GM23248 (cell line): ENCODE measurements around the gene PAPOLA. TPM values are rescaled to one million over a fixed set of nuclear protein-coding genes. Genes with fewer than 3 reads are reported as not detected.

ENCODE experiments used
- DNase-seq: peaks from one replicate; pipeline ENCODE4 v3.0.0-alpha.2; 2015
- H2AFZ ChIP-seq: fragments of 200-600 bp; sonication (generic); 2 replicates; pipeline ENCODE4 v1.6.1; 2016; ENCODE audit warnings: antibody characterized with exemption
- H3F3A ChIP-seq: fragments of 200-600 bp; sonication (generic); 2 replicates; pipeline ENCODE4 v1.6.1; 2016; ENCODE audit warnings: mild to moderate bottlenecking, antibody characterized with exemption, mixed run types; ENCODE audit not compliant: insufficient read depth
- H3K27ac ChIP-seq: fragments of 200-600 bp; sonication (generic); 2 replicates; pipeline ENCODE4 v1.5.1; 2016; ENCODE audit warnings: mild to moderate bottlenecking
- H3K27me3 ChIP-seq: fragments of 200-600 bp; sonication (generic); replicated peaks from 2 replicates; pipeline ENCODE4 v1.6.1; 2016; ENCODE audit warnings: mild to moderate bottlenecking; ENCODE audit not compliant: insufficient read depth
- H3K36me3 ChIP-seq: fragments of 200-600 bp; sonication (generic); 2 replicates; pipeline ENCODE4 v1.6.1; 2016; ENCODE audit warnings: low read depth, mild to moderate bottlenecking
- H3K4me1 ChIP-seq: fragments of 200-600 bp; sonication (generic); 2 replicates; pipeline ENCODE4 v1.6.1; 2016; ENCODE audit warnings: mild to moderate bottlenecking; ENCODE audit not compliant: insufficient read depth
- H3K4me2 ChIP-seq: fragments of 200-600 bp; sonication (generic); one replicate; pipeline ENCODE4 v1.6.1; 2016; ENCODE audit warnings: mild to moderate bottlenecking; ENCODE audit not compliant: unreplicated experiment
- H3K4me3 ChIP-seq: fragments of 200-600 bp; sonication (generic); 2 replicates; pipeline ENCODE4 v1.5.1; 2016; ENCODE audit warnings: mild to moderate bottlenecking
- H3K79me2 ChIP-seq: fragments of 200-600 bp; sonication (generic); 2 replicates; pipeline ENCODE4 v1.6.1; 2016; ENCODE audit warnings: mild to moderate bottlenecking; ENCODE audit not compliant: insufficient read depth
- H3K9ac ChIP-seq: fragments of 200-600 bp; sonication (generic); 2 replicates; pipeline ENCODE4 v1.6.1; 2016; ENCODE audit warnings: mild to moderate bottlenecking
- H3K9me2 ChIP-seq: fragments of 200-600 bp; sonication (generic); 2 replicates; pipeline ENCODE4 v1.6.1; 2016; ENCODE audit warnings: mixed run types, mild to moderate bottlenecking, moderate library complexity; ENCODE audit not compliant: insufficient read depth
- H3K9me3 ChIP-seq: fragments of 200-600 bp; sonication (generic); one replicate; pipeline ENCODE4 v1.6.1; 2017; ENCODE audit warnings: low read depth
- H4K20me1 ChIP-seq: fragments of 200-600 bp; sonication (generic); 2 replicates; pipeline ENCODE4 v1.6.0; 2016; ENCODE audit not compliant: insufficient read depth
- EZH2 ChIP-seq: fragments of 200-600 bp; sonication (generic); IDR thresholded peaks from 2 replicates; pipeline ENCODE4 v1.6.1; 2018; ENCODE audit warnings: antibody characterized with exemption, mild to moderate bottlenecking; ENCODE audit not compliant: insufficient read depth, poor library complexity, severe bottlenecking
- EZH2phosphoT487 ChIP-seq: fragments of 200-600 bp; sonication (generic); IDR thresholded peaks from 2 replicates; pipeline ENCODE4 v1.6.1; 2018; ENCODE audit warnings: antibody characterized with exemption, moderate library complexity, mild to moderate bottlenecking, low read depth; ENCODE audit not compliant: insufficient read depth
- WGBS, 2 experiments: methylation state at CpG; one replicate each; pipeline ENCODE4 v1.1.6; 2015 to 2017; ENCODE audit warnings: low lambda C conversion rate in 2 of 2, low coverage in 1 of 2; ENCODE audit errors: missing lambda C conversion rate in 2 of 2; 5-methylcytosine and 5-hydroxymethylcytosine counted together
- in situ Hi-C: fragments of 300-500 bp; cut with MboI; formaldehyde crosslinking; loops from 2 replicates; pipeline ENCODE4 v1.15.0; 2020
- polyA plus RNA-seq: library from polyadenylated mRNA; unstranded; fragments of >200 nt; fragmentation: Nextera tagmentation; extraction: Ambion mirVana; gene quantifications from 2 replicates; pipeline ENCODE4 v1.2.1, GENCODE V29; 2016
- total RNA-seq: library from RNA; depleted of rRNA; stranded (reverse); fragments of >200 nt; shearing (Covaris generic); gene quantifications from 2 replicates; pipeline ENCODE4 v1.2.3, GENCODE V29; 2014

Gene PAPOLA
- total and polyA plus RNA-seq, 2 experiments from 2014 or later: 64.3 to 119 TPM

DNA sequence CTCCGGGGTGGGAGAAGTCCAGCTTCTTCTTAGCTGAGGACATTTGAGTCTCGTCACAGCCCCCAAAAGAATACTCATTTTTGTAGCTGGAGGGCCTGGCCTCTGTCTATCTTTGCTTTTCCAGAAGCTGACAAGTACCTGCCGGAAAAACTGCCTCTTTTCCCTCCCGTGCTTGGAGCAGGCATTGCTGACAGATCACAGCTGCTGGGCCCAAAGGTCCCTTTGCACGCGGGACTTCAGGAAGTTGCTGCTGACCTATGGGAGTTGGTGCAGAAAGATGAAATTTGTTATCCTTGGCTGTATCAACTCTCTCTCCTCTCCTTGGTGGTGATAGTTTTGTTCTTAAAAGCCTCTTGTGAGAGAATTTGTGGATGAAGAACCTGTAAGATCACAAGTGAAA lies 92.8 kb downstream of the PAPOLA start:
- Histone ChIP-seq H3K4me3 (no peak overlapping the region), H3K27me3 (peaks cover 5% of the 10 kb centered on the region; the same call in 1 of the 2 replicates), H3K4me2 (no peak overlapping the region), H3K9ac (no peak overlapping the region), H2AFZ (no peak overlapping the region), H3K9me3 (no peaks in the 10 kb centered on the region), H3K27ac (no peak overlapping the region), H3K9me2 (no peaks in the 10 kb centered on the region), H4K20me1 (no peaks in the 10 kb centered on the region), H3F3A (no peaks in the 10 kb centered on the region), H3K36me3 (no peaks in the 10 kb centered on the region), H3K4me1 (no peaks in the 10 kb centered on the region), H3K79me2 (no peaks in the 10 kb centered on the region)
- DNase-seq: no peak
- in situ Hi-C loops: no loop called here
- 41 to 51% methylated on average over 6 of the region's 6 CpGs for WGBS, 2 experiments
- TF ChIP-seq EZH2: no peak
- no peak for TF ChIP-seq EZH2phosphoT487

DNA sequence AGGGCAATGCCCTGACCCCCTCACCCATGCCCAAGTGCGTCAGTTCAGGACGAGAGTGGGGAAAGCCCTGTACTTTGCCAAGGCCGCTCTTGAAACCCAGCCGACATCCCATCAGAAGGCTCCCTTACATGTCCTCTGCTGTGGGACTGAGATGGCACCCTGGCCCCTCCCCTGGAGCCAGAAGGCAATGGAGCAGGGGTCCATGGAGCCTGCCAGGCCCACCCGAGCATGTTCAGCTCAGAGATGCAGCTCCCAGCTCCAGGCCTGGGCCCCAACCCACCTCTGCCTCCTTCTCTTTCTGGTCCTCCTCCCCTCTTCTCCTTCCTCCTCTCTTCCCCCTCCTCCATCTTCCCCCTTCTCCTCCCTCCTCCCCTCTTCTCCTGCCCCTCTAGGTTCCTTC lies 95.5 kb downstream of the PAPOLA start:
- H3K27ac ChIP-seq: no peak overlapping the region
- no peaks in the 10 kb centered on the region for H3K79me2 ChIP-seq
- peaks cover 4% of the 10 kb centered on the region; the same call in 1 of the 2 replicates for H3K27me3 ChIP-seq
- no peaks in the 10 kb centered on the region for H4K20me1 ChIP-seq
- H3K9ac ChIP-seq: no peak overlapping the region
- no peaks in the 10 kb centered on the region for H3K4me1 ChIP-seq
- no peaks in the 10 kb centered on the region for H3K9me2 ChIP-seq
- no peak overlapping the region for H3K4me3 ChIP-seq
- no peak overlapping the region for H3K4me2 ChIP-seq
- no peak overlapping the region for H2AFZ ChIP-seq
- DNase-seq: no peak
- H3K9me3 ChIP-seq: no peaks in the 10 kb centered on the region
- TF ChIP-seq EZH2 (no peak), EZH2phosphoT487 (no peak)
- WGBS, 2 experiments: 49 to 51% methylated on average over 4 to 5 of the region's 5 CpGs
- H3K36me3 ChIP-seq: no peaks in the 10 kb centered on the region
- H3F3A ChIP-seq: no peaks in the 10 kb centered on the region
- in situ Hi-C loops: no loop called here

DNA sequence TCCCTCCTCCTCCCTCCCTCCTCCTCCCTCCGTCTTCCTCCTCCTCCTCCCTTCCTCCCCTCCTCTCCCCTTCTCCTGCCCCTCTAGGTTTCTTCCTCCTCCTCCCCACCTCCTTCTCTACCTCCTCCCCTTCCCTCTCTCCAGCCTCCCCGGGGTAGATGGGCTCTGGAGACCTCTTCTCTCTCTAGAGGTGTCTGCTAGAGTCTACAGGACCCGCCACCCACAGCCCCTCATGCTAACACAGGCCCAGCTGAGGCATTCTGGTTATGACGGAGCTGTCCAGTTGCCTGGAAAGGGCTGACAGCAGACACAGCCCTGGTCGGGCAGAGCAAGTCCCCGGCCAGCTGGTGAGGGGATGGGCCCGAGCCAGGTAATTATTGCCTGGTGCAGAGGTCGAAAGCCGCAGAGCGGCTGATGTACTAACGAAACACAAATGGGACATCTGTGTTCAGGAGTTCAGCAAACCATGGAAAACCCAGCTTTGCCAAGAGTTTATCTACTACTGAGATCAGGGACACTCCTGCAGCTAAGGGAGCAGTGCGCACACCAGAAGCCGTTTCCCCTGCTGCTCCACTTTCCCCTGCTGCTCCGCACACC lies 96.2 kb downstream of the PAPOLA start:
- no peak overlapping the region for H3K4me3 ChIP-seq
- in situ Hi-C loops: no loop called here
- DNase-seq: no peak
- no peaks in the 10 kb centered on the region for H3K79me2 ChIP-seq
- H3K4me1 ChIP-seq: no peaks in the 10 kb centered on the region
- 21 to 25% methylated on average over 14 of the region's 14 CpGs for WGBS, 2 experiments
- no peak overlapping the region for H2AFZ ChIP-seq
- H3K27me3 ChIP-seq: no peaks in the 10 kb centered on the region; the same call in 1 of the 2 replicates
- H3F3A ChIP-seq: no peaks in the 10 kb centered on the region
- no peaks in the 10 kb centered on the region for H3K9me3 ChIP-seq
- no peaks in the 10 kb centered on the region for H4K20me1 ChIP-seq
- H3K4me2 ChIP-seq: no peak overlapping the region
- no peaks in the 10 kb centered on the region for H3K9me2 ChIP-seq
- H3K36me3 ChIP-seq: no peaks in the 10 kb centered on the region
- no peak overlapping the region for H3K9ac ChIP-seq
- no peak overlapping the region for H3K27ac ChIP-seq
- TF ChIP-seq EZH2phosphoT487 (no peak), EZH2 (no peak)

GRCh38 chr14:96599076-96599475 lies 96.9 kb downstream of the PAPOLA start:
- H4K20me1 ChIP-seq: no peaks in the 10 kb centered on the region
- TF ChIP-seq EZH2 (no peak), EZH2phosphoT487 (no peak)
- no peaks in the 10 kb centered on the region for H3K36me3 ChIP-seq
- no peaks in the 10 kb centered on the region for H3F3A ChIP-seq
- no peaks in the 10 kb centered on the region for H3K9me3 ChIP-seq
- H3K4me2 ChIP-seq: no peak overlapping the region
- no peaks in the 10 kb centered on the region for H3K79me2 ChIP-seq
- H3K9ac ChIP-seq: no peak overlapping the region
- in situ Hi-C loops: no loop called here
- no peak overlapping the region for H3K27ac ChIP-seq
- no peak for DNase-seq
- 67% methylated on average over 10 of the region's 10 CpGs for WGBS, 2 experiments
- H2AFZ ChIP-seq: no peak overlapping the region
- no peaks in the 10 kb centered on the region for H3K9me2 ChIP-seq
- H3K27me3 ChIP-seq: no peaks in the 10 kb centered on the region; the same call in 1 of the 2 replicates
- no peaks in the 10 kb centered on the region for H3K4me1 ChIP-seq
- no peak overlapping the region for H3K4me3 ChIP-seq

- in situ Hi-C loops: no loop called here
- no peak overlapping the region for H2AFZ ChIP-seq
- no peaks in the 10 kb centered on the region; the same call in 1 of the 2 replicates for H3K27me3 ChIP-seq
- no peak overlapping the region for H3K4me2 ChIP-seq
- no peaks in the 10 kb centered on the region for H3K9me2 ChIP-seq
- H3K9ac ChIP-seq: no peak overlapping the region
- no peak overlapping the region for H3K27ac ChIP-seq
- H3K9me3 ChIP-seq: no peaks in the 10 kb centered on the region
- TF ChIP-seq EZH2phosphoT487 (no peak), EZH2 (no peak)
- H3K79me2 ChIP-seq: no peaks in the 10 kb centered on the region
- H3K4me3 ChIP-seq: no peak overlapping the region
- 23 to 31% methylated on average over 2 of the region's 2 CpGs for whole genome bisulfite sequencing, 2 experiments
- H3F3A ChIP-seq: no peaks in the 10 kb centered on the region
- H4K20me1 ChIP-seq: no peaks in the 10 kb centered on the region
- no peaks in the 10 kb centered on the region for H3K4me1 ChIP-seq
- H3K36me3 ChIP-seq: no peaks in the 10 kb centered on the region
- no peak for DNase-seq
Measured at GRCh38 chr14:96602186-96602585, 100.0 kb downstream of the PAPOLA start.
